IMR-90 (cell line): ENCODE results near the gene PPP1CA. TPM values are rescaled to one million over a fixed set of nuclear protein-coding genes. Genes with fewer than 3 reads are reported as not detected.

Source experiments
- ATAC-seq: fragments of 200-7000 bp; cut with Tn5 transposase; 2 replicates; pipeline ENCODE4 v1.9.1; 2020; ENCODE audit warnings: low read depth, mild to moderate bottlenecking, moderate library complexity
- BruUV-seq: library from RNA; stranded (reverse); fragments of 400-500 nt; replicated peaks from 2 replicates; lab custom pipeline; 2021; lab: Mats Ljungman, UMichigan
- CTCF ChIA-PET: fragments of 300-600 bp; formaldehyde crosslinking; extraction: SDS; loops from one replicate; lab custom pipeline; 2021; ENCODE audit warnings: antibody characterized with exemption; lab: Yijun Ruan, JAX
- POLR2A ChIA-PET: fragments of 300-600 bp; sonication (Branson Sonifier 250); formaldehyde crosslinking; loops from one replicate; lab custom pipeline; 2022; ENCODE audit warnings: antibody characterized with exemption; ENCODE audit not compliant: unreplicated experiment; lab: Charles Lee
- DNase-seq: peaks from one replicate; pipeline ENCODE4 v3.0.0; 2013
- H2AFZ ChIP-seq: replicated peaks from 2 replicates; pipeline ENCODE3; 2013; ENCODE audit warnings: low read length, mild to moderate bottlenecking; ENCODE audit not compliant: poor library complexity
- H2AK5ac ChIP-seq: 2 replicates; pipeline ENCODE4 v1.6.1; 2013; ENCODE audit warnings: low read depth, low read length, inconsistent platforms
- H2AK9ac ChIP-seq: replicated peaks from 2 replicates; pipeline ENCODE3; 2013; ENCODE audit warnings: mild to moderate bottlenecking, low read depth, low read length, moderate library complexity; ENCODE audit not compliant: poor library complexity
- H2BK120ac ChIP-seq: 2 replicates; pipeline ENCODE4 v1.6.1; 2013; ENCODE audit warnings: low read depth, low read length, inconsistent platforms
- H2BK15ac ChIP-seq: 3 replicates; pipeline ENCODE4 v1.6.1; 2013; ENCODE audit warnings: low read depth, low read length, inconsistent platforms
- H2BK20ac ChIP-seq: 2 replicates; pipeline ENCODE4 v1.6.1; 2013; ENCODE audit warnings: low read depth, mild to moderate bottlenecking, inconsistent platforms, low read length, moderate library complexity
- H2BK5ac ChIP-seq: 2 replicates; pipeline ENCODE4 v1.6.1; 2013; ENCODE audit warnings: mild to moderate bottlenecking, low read depth, low read length, inconsistent platforms; ENCODE audit not compliant: poor library complexity, severe bottlenecking
- H3K14ac ChIP-seq: replicated peaks from 2 replicates; pipeline ENCODE4 v1.6.1; 2013; ENCODE audit warnings: low read depth, low read length, inconsistent platforms
- H3K18ac ChIP-seq: 2 replicates; pipeline ENCODE4 v1.6.1; 2013; ENCODE audit warnings: low read depth, low read length, control low read depth
- H3K23ac ChIP-seq: 2 replicates; pipeline ENCODE4 v1.6.1; 2013; ENCODE audit warnings: low read depth, low read length, inconsistent platforms
- H3K27ac ChIP-seq: 2 replicates; pipeline ENCODE4 v1.5.1; 2013; ENCODE audit warnings: mild to moderate bottlenecking, control low read depth, low read length; ENCODE audit not compliant: insufficient read depth
- H3K27me3 ChIP-seq: 2 replicates; pipeline ENCODE4 v1.6.1; 2013; ENCODE audit warnings: low read length; ENCODE audit not compliant: control insufficient read depth, insufficient read depth
- H3K36me3 ChIP-seq: 2 replicates; pipeline ENCODE4 v1.6.1; 2013; ENCODE audit warnings: low read length, mixed read lengths; ENCODE audit not compliant: control insufficient read depth, insufficient read depth
- H3K4ac ChIP-seq: 2 replicates; pipeline ENCODE4 v1.6.1; 2013; ENCODE audit warnings: low read depth, low read length, inconsistent platforms
- H3K4me1 ChIP-seq: 2 replicates; pipeline ENCODE4 v1.6.1; 2013; ENCODE audit warnings: low read length, mixed read lengths; ENCODE audit not compliant: control insufficient read depth, insufficient read depth
- H3K4me2 ChIP-seq: 2 replicates; pipeline ENCODE4 v1.6.1; 2013; ENCODE audit warnings: low read depth, mild to moderate bottlenecking, control low read depth, low read length, moderate library complexity
- H3K4me3 ChIP-seq: 2 replicates; pipeline ENCODE4 v1.5.1; 2013; ENCODE audit warnings: low read depth, mild to moderate bottlenecking, control low read depth, low read length, moderate library complexity; ENCODE audit not compliant: insufficient read depth
- H3K56ac ChIP-seq: 2 replicates; pipeline ENCODE4 v1.6.1; 2013; ENCODE audit warnings: low read length, inconsistent platforms; ENCODE audit not compliant: insufficient read depth; ENCODE audit errors: extremely low read depth
- H3K79me1 ChIP-seq, 2 experiments: 2 replicates each; pipeline ENCODE4 v1.6.1; 2013; ENCODE audit warnings: low read length in 2 of 2, inconsistent platforms in 1 of 2, low read depth in 1 of 2
- H3K9ac ChIP-seq: 2 replicates; pipeline ENCODE4 v1.6.1; 2013; ENCODE audit warnings: low read depth, low read length, control low read depth
- H3K9me1 ChIP-seq: 2 replicates; pipeline ENCODE4 v1.6.1; 2013; ENCODE audit warnings: low read length, inconsistent platforms; ENCODE audit not compliant: insufficient read depth
- H3K9me3 ChIP-seq: 2 replicates; pipeline ENCODE4 v1.6.1; 2013; ENCODE audit warnings: low read length; ENCODE audit not compliant: control insufficient read depth, insufficient read depth
- H4K20me1 ChIP-seq: 2 replicates; pipeline ENCODE4 v1.6.1; 2013; ENCODE audit warnings: low read length, inconsistent platforms; ENCODE audit not compliant: insufficient read depth
- H4K5ac ChIP-seq: 2 replicates; pipeline ENCODE4 v1.6.1; 2013; ENCODE audit warnings: mild to moderate bottlenecking, low read depth, low read length, control low read depth
- H4K8ac ChIP-seq, 2 experiments: 2 replicates each; pipeline ENCODE4 v1.6.1; 2013; ENCODE audit warnings: low read depth in 2 of 2, low read length in 2 of 2, control low read depth in 1 of 2, inconsistent platforms in 1 of 2
- H4K91ac ChIP-seq: 2 replicates; pipeline ENCODE4 v1.6.1; 2013; ENCODE audit warnings: low read depth, low read length, inconsistent platforms; ENCODE audit not compliant: insufficient read depth
- BHLHE40 ChIP-seq: fragments of 150-350 bp; IDR thresholded peaks from 2 replicates; pipeline ENCODE4 v1.6.1; 2016; ENCODE audit warnings: mild to moderate bottlenecking, low read depth, low read length
- CEBPB ChIP-seq: IDR thresholded peaks from 2 replicates; pipeline ENCODE4 v1.6.1; 2012; ENCODE audit warnings: low read depth, low read length, improper control_type of control experiment
- CHD1 ChIP-seq: IDR thresholded peaks from 2 replicates; pipeline ENCODE4 v1.6.1; 2012; ENCODE audit warnings: low read depth, low read length, improper control_type of control experiment
- FOS ChIP-seq: fragments of 150-350 bp; IDR thresholded peaks from 2 replicates; pipeline ENCODE4 v1.6.1; 2016; ENCODE audit warnings: low read depth, low read length
- MAFK ChIP-seq: IDR thresholded peaks from 2 replicates; pipeline ENCODE4 v1.6.1; 2012; ENCODE audit warnings: low read depth, low read length, improper control_type of control experiment
- MAZ ChIP-seq: IDR thresholded peaks from 2 replicates; pipeline ENCODE4 v1.6.1; 2012; ENCODE audit warnings: low read depth, mild to moderate bottlenecking, low read length, improper control_type of control experiment, moderate library complexity, borderline replicate concordance
- MXI1 ChIP-seq: IDR thresholded peaks from 2 replicates; pipeline ENCODE4 v1.6.1; 2012; ENCODE audit warnings: low read depth, mild to moderate bottlenecking, low read length, moderate library complexity, borderline replicate concordance
- NFE2L2 ChIP-seq: fragments of 150-350 bp; IDR thresholded peaks from 2 replicates; pipeline ENCODE4 v1.6.1; 2016; ENCODE audit warnings: low read depth, mild to moderate bottlenecking, low read length
- POLR2A ChIP-seq: IDR thresholded peaks from 2 replicates; pipeline ENCODE4 v1.6.1; 2012; ENCODE audit warnings: mild to moderate bottlenecking, low read depth, low read length
- RAD21 ChIP-seq: IDR thresholded peaks from 2 replicates; pipeline ENCODE4 v1.6.1; 2012; ENCODE audit warnings: low read length, improper control_type of control experiment
- RCOR1 ChIP-seq: IDR thresholded peaks from 2 replicates; pipeline ENCODE4 v1.6.1; 2012; ENCODE audit warnings: mild to moderate bottlenecking, low read length, improper control_type of control experiment; ENCODE audit not compliant: insufficient replicate concordance
- RFX5 ChIP-seq: IDR thresholded peaks from 2 replicates; pipeline ENCODE4 v1.8.0; 2012; ENCODE audit warnings: low read depth, mild to moderate bottlenecking, low read length, moderate library complexity
- SMC3 ChIP-seq: fragments of 150-350 bp; IDR thresholded peaks from 2 replicates; pipeline ENCODE4 v1.6.1; 2016; ENCODE audit warnings: low read depth, mild to moderate bottlenecking, antibody characterized with exemption, low read length, moderate library complexity
- WGBS, 2 experiments: methylation state at CpG; one replicate each; pipeline versions ENCODE4 v1.1.5 to v1.1.7; 2013; ENCODE audit warnings: missing lambda C conversion rate in 2 of 2; ENCODE audit not compliant: insufficient read length in 1 of 2; ENCODE audit errors: extremely low coverage in 2 of 2; 5-methylcytosine and 5-hydroxymethylcytosine counted together
- dilution Hi-C: fragments of 300-500 bp; cut with HindIII; formaldehyde crosslinking; loops from one replicate; pipeline ENCODE4 v1.14.3; 2018; ENCODE audit warnings: low sequenced_read_pairs; ENCODE audit not compliant: unreplicated experiment
- in situ Hi-C: fragments of 300-500 bp; cut with MboI; formaldehyde crosslinking; loops from 3 replicates; pipeline ENCODE4 v1.14.3; 2019; ENCODE audit warnings: low sequenced_read_pairs, inconsistent platforms, mixed read lengths
- intact Hi-C: fragments of 100-400 bp; cut with micrococcal nuclease; formaldehyde crosslinking; loops from 2 replicates; pipeline ENCODE4 v1.10.0; 2022
- polyA plus RNA-seq, 3 experiments: library from polyadenylated mRNA; depleted of rRNA; stranded (reverse); fragments of >200 nt; gene quantifications; 2 replicates each; pipeline ENCODE4 v1.2.3, GENCODE V29; 2012; ENCODE audit warnings: low replicate concordance in 1 of 3
- total RNA-seq: library from RNA; depleted of rRNA; stranded (reverse); fragments of >200 nt; gene quantifications from 2 replicates; pipeline ENCODE4 v1.2.3, GENCODE V29; 2012
- TF ChIP-seq, protein P1 (sequence below): fragments of 150-350 bp; IDR thresholded peaks from 2 replicates; pipeline ENCODE4 v1.6.1; 2016; ENCODE audit warnings: low read depth, mild to moderate bottlenecking, low read length, moderate library complexity, borderline replicate concordance
- TF ChIP-seq, protein P2 (sequence below): fragments of 150-350 bp; IDR thresholded peaks from 2 replicates; pipeline ENCODE4 v1.6.1; 2017; ENCODE audit warnings: mild to moderate bottlenecking, antibody characterized with exemption, low read length, low read depth

PPP1CA gene
- total and polyA plus RNA-seq, 2 of the 4 experiments (the other 2 are of a cell fraction), result 228 to 313 TPM

DNA sequence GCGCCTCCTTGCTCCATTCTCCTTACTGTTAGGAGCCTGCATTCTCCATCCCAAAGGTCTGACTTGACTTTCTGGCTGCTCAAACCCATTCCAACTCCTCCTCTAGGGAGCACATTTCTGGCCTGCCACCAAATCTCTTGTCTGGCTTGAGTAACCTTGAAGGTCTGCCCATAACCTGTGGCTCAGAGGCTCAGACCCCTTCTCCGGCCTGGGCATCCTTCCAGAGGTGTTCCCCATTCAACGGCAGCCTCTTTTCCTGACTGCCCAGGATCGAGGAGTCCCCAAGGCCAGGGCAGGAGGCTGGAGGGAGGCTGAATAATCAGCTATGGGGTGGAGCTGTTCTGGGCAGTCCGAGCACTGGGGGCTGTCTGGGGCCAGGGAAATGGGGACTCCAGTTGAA, 7.7 kb downstream of the PPP1CA start:
- H3K14ac ChIP-seq, result no peak overlapping the region
- peaks cover 15 to 44% of the 10 kb centered on the region in 2 experiments; a peak in 3 of 4 replicates for H3K79me1 ChIP-seq
- H3K4me2 ChIP-seq, result no peak overlapping the region
- intact Hi-C loops (no loop called here), dilution Hi-C loops (no loop called here), in situ Hi-C loops (no loop called here)
- TF ChIP-seq POLR2A (no peak), CEBPB (no peak), MAZ (no peak), RFX5 (no peak), RCOR1 (no peak), MXI1 (no peak), NFE2L2 (no peak), BHLHE40 (no peak), RAD21 (no peak), MAFK (no peak), SMC3 (no peak), CHD1 (no peak), FOS (no peak)
- TF ChIP-seq, protein P1, sequence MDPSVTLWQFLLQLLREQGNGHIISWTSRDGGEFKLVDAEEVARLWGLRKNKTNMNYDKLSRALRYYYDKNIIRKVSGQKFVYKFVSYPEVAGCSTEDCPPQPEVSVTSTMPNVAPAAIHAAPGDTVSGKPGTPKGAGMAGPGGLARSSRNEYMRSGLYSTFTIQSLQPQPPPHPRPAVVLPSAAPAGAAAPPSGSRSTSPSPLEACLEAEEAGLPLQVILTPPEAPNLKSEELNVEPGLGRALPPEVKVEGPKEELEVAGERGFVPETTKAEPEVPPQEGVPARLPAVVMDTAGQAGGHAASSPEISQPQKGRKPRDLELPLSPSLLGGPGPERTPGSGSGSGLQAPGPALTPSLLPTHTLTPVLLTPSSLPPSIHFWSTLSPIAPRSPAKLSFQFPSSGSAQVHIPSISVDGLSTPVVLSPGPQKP, result no peak
- TF ChIP-seq, protein P2, sequence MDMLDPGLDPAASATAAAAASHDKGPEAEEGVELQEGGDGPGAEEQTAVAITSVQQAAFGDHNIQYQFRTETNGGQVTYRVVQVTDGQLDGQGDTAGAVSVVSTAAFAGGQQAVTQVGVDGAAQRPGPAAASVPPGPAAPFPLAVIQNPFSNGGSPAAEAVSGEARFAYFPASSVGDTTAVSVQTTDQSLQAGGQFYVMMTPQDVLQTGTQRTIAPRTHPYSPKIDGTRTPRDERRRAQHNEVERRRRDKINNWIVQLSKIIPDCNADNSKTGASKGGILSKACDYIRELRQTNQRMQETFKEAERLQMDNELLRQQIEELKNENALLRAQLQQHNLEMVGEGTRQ, result no peak
- H2BK15ac ChIP-seq, result no peak overlapping the region
- H3K56ac ChIP-seq, result no peak overlapping the region
- H3K9ac ChIP-seq, result no peak overlapping the region
- no peak overlapping the region for H2BK120ac ChIP-seq
- no peaks in the 10 kb centered on the region for H3K9me3 ChIP-seq
- no peak overlapping the region for H3K18ac ChIP-seq
- no peaks in the 10 kb centered on the region; the same call in 1 of the 2 replicates for H3K9me1 ChIP-seq
- no peak for ATAC-seq
- no TSS peak for BruUV-seq
- H2BK20ac ChIP-seq, result no peak overlapping the region
- no peaks in the 10 kb centered on the region for H3K27me3 ChIP-seq
- H2AFZ ChIP-seq, result no peak overlapping the region
- H4K91ac ChIP-seq, result no peak overlapping the region
- no peak for DNase-seq
- CTCF ChIA-PET, result interaction anchor here (0.6 to 1.1 kb wide), 2 partner anchors 11 to 13 kb away, joined by 4 to 6 read pairs; no protein-coding TSS in a partner anchor
- H3K4ac ChIP-seq, result no peak overlapping the region
- no peak overlapping the region for H2AK5ac ChIP-seq
- H4K5ac ChIP-seq, result no peak overlapping the region
- H3K4me3 ChIP-seq, result no peak overlapping the region
- H2AK9ac ChIP-seq, result no peak overlapping the region
- no peak overlapping the region for H3K27ac ChIP-seq
- peaks cover 15% of the 10 kb centered on the region for H4K20me1 ChIP-seq
- no peak overlapping the region for H4K8ac ChIP-seq
- POLR2A ChIA-PET, result no interaction called here
- H3K4me1 ChIP-seq, result peaks cover 3% of the 10 kb centered on the region
- WGBS, 2 experiments, result 72% methylated on average over 2 of the region's 5 CpGs; no CpG with 5 or more reads in 1 of the 2 experiments
- no peak overlapping the region for H3K23ac ChIP-seq
- no peak overlapping the region for H2BK5ac ChIP-seq
- H3K36me3 ChIP-seq, result peaks cover 29% of the 10 kb centered on the region
